ENCODE results near the gene NEUROG1.

The NEUROG1 gene, protein sequence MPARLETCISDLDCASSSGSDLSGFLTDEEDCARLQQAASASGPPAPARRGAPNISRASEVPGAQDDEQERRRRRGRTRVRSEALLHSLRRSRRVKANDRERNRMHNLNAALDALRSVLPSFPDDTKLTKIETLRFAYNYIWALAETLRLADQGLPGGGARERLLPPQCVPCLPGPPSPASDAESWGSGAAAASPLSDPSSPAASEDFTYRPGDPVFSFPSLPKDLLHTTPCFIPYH

GRCh38 chr5:135535820-135536801 is at the start of gene NEUROG1:
NEUROG1 (minus strand) TSS chr5:135535964; CDS start chr5:135535690, 274 bp downstream.
- in situ Hi-C loops (cut with MboI; ENCODE audit: low sequenced_read_pairs), result no loop called here

- in situ Hi-C loops (cut with MboI; ENCODE audit: low sequenced_read_pairs), result no loop called here
Measured at GRCh38 chr5:135584918-135585317, 49.2 kb upstream of the NEUROG1 start.

GRCh38 chr5:135584276-135584675 is 48.5 kb upstream of the NEUROG1 start:
- in situ Hi-C loops (cut with MboI; ENCODE audit: low sequenced_read_pairs), result no loop called here

DNA sequence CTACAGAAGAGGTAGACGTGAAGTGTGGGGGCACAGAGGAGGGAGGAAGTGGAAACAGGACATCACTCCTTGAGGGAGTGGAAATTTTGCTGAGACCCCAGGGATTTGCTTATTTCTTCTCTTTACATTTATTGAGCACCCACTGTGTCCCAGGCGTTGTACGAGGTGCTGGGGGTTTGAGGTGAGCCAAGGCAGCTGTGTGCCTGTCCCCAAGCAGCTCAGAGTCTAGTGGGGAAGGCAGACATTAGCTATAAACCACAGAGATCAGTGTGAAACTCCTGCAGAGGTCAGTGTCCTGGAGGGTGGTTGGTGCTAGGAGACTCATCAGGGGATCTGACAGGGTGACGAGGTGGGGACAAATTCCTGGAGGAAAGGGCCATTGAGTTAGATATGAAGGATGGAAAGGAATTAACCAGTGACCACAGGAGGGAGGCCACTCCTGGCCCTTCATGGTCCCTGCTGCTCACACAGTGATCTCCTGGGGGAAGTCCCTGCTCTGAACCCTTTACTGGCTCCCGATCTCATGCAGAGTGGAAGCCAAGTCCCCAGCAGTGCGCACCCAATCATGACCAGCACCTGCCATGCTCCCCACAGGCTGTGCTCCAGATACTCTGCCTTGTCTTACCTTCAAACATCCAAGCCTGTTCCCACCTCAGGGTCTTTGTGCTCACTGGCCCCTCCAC is 46.5 kb upstream of the NEUROG1 start:
- in situ Hi-C loops (cut with MboI; ENCODE audit: low sequenced_read_pairs), result no loop called here

DNA sequence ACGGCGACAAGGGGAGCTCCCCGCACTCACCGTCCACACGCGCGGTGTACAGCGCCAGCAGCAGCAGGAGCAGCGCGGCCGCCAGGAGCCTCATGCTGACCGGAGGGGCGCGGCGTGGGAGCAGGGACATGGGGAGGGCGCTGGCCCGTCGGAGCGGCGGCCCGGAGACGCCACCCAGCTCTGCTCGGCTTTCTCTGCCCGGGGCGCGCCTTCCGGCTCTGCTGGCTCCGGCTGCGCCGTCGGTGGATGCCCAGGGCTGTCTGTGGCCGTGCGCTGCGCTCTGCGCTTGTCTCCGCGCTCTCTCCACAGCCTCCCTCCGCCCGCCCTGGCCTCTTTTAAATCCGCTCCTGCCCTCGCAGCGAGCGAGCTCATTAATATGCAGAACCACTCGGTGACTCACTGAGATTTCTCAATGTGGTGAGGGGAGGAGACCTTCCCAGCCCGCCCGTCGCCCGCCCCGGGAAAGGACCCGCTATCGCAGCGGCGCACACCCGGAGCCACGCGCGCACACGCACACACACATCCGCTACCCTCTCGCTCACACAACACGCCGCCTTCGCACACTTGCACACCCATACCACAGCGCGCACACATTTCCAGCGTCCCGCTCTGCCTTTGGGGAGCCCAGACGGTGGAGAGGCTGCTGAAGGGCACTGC is 43.0 kb upstream of the NEUROG1 start, which contains the start of gene CXCL14:
TSS of gene CXCL14 (minus strand) at position 307 of the 657 bp plus-strand sequence. CDS start at position 94, 213 bp downstream.
- in situ Hi-C loops (cut with MboI; ENCODE audit: low sequenced_read_pairs), result no loop called here

- in situ Hi-C loops (cut with MboI; ENCODE audit: low sequenced_read_pairs), result no loop called here
Measured at GRCh38 chr5:135578305-135578684, 42.5 kb upstream of the NEUROG1 start.

DNA sequence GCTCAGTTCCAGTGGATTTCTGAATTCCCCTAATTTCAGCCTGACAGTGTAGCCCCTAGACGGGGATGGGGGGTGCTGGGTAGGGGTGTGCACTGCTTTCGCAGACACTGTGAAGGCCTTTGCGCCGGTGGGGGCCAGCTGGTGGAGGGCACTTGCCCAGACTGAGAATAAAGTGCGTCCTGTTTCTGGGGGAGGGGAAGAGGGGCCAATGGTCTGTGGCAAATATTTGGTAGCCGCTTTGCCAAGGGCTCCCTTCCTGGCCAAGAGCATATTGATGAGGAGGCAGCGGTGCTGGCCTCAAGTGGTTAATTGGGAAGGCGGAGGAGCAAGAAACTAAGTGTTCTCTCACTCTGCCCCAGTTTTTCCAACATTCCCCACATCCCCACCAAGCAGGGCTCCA is 41.7 kb upstream of the NEUROG1 start:
- in situ Hi-C loops (cut with MboI; ENCODE audit: low sequenced_read_pairs), result no loop called here

- in situ Hi-C loops (cut with MboI; ENCODE audit: low sequenced_read_pairs), result no loop called here
Measured at GRCh38 chr5:135576075-135576599, 40.4 kb upstream of the NEUROG1 start.

GRCh38 chr5:135574493-135574892 is 38.7 kb upstream of the NEUROG1 start:
- in situ Hi-C loops (cut with MboI; ENCODE audit: low sequenced_read_pairs), result no loop called here

DNA sequence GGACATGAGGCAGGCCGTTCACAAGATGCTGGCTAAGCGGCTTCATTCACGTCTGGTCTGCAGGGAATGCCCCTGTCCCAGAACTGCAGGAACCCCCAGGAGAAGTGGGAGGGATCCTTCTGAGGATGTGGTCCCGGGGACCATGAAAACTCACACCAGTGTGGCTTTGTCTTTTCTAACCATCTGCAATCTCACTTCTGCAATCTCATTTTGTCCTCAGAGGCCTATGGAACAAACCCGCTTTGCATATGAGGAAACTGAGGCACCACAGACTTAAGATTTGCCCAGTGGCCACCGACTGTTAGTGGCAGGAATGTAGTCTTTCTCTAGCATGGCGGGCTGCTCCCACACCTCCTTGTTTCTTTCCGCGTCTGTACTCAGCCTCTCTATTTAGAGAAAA is 36.1 kb upstream of the NEUROG1 start:
- in situ Hi-C loops (cut with MboI; ENCODE audit: low sequenced_read_pairs), result no loop called here

GRCh38 chr5:135571066-135571609 is 35.4 kb upstream of the NEUROG1 start:
- in situ Hi-C loops (cut with MboI; ENCODE audit: low sequenced_read_pairs), result no loop called here

DNA sequence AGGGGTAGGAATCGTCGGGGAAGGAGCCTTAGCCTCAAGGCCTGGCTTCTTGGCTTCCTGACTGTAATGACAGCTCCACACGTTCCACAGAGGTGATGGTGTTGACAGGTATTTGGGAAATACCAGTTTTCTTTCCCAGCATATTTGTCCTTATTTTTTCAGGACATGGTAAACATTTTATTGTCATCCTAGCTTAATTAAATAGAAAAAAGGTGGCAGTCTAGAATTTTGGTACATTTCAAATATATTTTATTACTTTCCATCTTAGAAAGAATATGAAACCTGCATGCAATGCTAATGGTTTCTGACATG is 34.6 kb upstream of the NEUROG1 start:
- in situ Hi-C loops (cut with MboI; ENCODE audit: low sequenced_read_pairs), result no loop called here

GRCh38 chr5:135569755-135570452 is 34.1 kb upstream of the NEUROG1 start:
- in situ Hi-C loops (cut with MboI; ENCODE audit: low sequenced_read_pairs), result loop anchor here (10.0 kb wide), 1 partner anchor 265 kb away; the partner anchor contains the start of gene SLC25A48

- in situ Hi-C loops (cut with MboI; ENCODE audit: low sequenced_read_pairs), result loop anchor here (10.0 kb wide), 1 partner anchor 266 kb away; the partner anchor contains the start of gene SLC25A48
Measured at GRCh38 chr5:135568923-135569360, 33.2 kb upstream of the NEUROG1 start.

DNA sequence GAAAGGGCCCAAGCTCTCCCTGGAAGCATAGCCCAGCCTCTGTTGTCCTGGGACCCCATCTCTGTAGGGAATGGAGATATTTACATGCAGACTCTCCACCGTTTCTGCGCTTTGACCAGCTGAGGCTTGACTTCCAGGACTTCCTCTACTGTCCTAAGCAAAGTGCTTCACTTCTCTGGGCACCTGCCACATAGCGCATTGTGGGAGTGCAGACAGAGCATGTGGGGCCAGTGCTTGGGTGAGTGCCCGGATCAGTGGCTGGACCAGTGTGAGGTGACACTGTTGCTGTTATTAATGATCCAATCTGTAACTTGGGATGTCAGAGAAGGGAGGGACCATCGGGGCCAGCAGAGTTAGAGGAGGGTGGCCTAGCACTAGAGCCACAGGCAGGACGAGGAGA is 32.5 kb upstream of the NEUROG1 start:
- in situ Hi-C loops (cut with MboI; ENCODE audit: low sequenced_read_pairs), result loop anchor here (10.0 kb wide), 1 partner anchor 267 kb away; the partner anchor contains the start of gene SLC25A48

- in situ Hi-C loops (cut with MboI; ENCODE audit: low sequenced_read_pairs), result loop anchor here (10.0 kb wide), 1 partner anchor 267 kb away; the partner anchor contains the start of gene SLC25A48
Measured at GRCh38 chr5:135567661-135568060, 31.9 kb upstream of the NEUROG1 start.

- in situ Hi-C loops (cut with MboI; ENCODE audit: low sequenced_read_pairs), result loop anchor here (10.0 kb wide), 1 partner anchor 268 kb away; the partner anchor contains the start of gene SLC25A48
Measured at GRCh38 chr5:135566422-135567400, 30.9 kb upstream of the NEUROG1 start.
